Subcutaneous abdominal adipose tissue (tissue), 5 donors: ENCODE results near the gene MSLN.

Experiments used
- H3K27ac ChIP-seq: one replicate; pipeline ENCODE4 v1.7.0; 2013; ENCODE audit warnings: low read depth, mild to moderate bottlenecking, inconsistent platforms, low read length, moderate library complexity
- H3K27me3 ChIP-seq, 5 donors: one replicate each; pipeline ENCODE4 v1.7.0; 2013; ENCODE audit warnings: low read length in 5 of 5, inconsistent platforms in 1 of 5; ENCODE audit not compliant: control insufficient read depth in 5 of 5, insufficient read depth in 4 of 5
- H3K36me3 ChIP-seq, 5 donors: one replicate each; pipeline ENCODE4 v1.7.0; 2013; ENCODE audit warnings: low read length in 5 of 5; ENCODE audit not compliant: control insufficient read depth in 5 of 5, insufficient read depth in 5 of 5
- H3K4me1 ChIP-seq, 5 donors: one replicate each; pipeline ENCODE4 v1.7.0; 2013; ENCODE audit warnings: low read length in 5 of 5, mild to moderate bottlenecking in 3 of 5, moderate library complexity in 1 of 5; ENCODE audit not compliant: control insufficient read depth in 5 of 5, insufficient read depth in 5 of 5
- H3K4me3 ChIP-seq, 5 donors: one replicate each; pipeline ENCODE4 v1.7.0; 2013; ENCODE audit warnings: low read length in 5 of 5, low read depth in 1 of 5
- H3K9ac ChIP-seq, 5 donors: one replicate each; pipeline ENCODE4 v1.7.0; 2013; ENCODE audit warnings: low read length in 5 of 5, mild to moderate bottlenecking in 4 of 5, moderate library complexity in 3 of 5
- H3K9me3 ChIP-seq, 5 donors: one replicate each; pipeline ENCODE4 v1.7.0; 2013; ENCODE audit warnings: low read length in 5 of 5; ENCODE audit not compliant: control insufficient read depth in 5 of 5
- donor health status: healthy.
- donor health status: healthy.
- donor health status: healthy.
- donor health status: healthy.
- donor health status: healthy.

MSLN gene

GRCh38 chr16:722835-723633 lies 37.5 kb upstream of the MSLN start:
- Histone ChIP-seq H3K27ac (no peak overlapping the region), H3K36me3 (no peaks in the 10 kb centered on the region), H3K9me3 (no peaks in the 10 kb centered on the region)

GRCh38 chr16:723695-724094 lies 36.8 kb upstream of the MSLN start:
- Histone ChIP-seq H3K27me3 (peaks cover 18 to 30% (median 25%) of the 10 kb centered on the region in 5 donors), H3K4me3 (no peak overlapping the region), H3K9me3 (no peaks in the 10 kb centered on the region), H3K27ac (no peak overlapping the region), H3K9ac (no peak overlapping the region), H3K4me1 (peaks cover 0 to 48% (median 39%) of the 10 kb centered on the region in 5 donors), H3K36me3 (no peaks in the 10 kb centered on the region)

More at GRCh38 chr16:722835-723633, 37.5 kb upstream of the MSLN start:
- H3K4me1 ChIP-seq: peaks cover 0 to 43% (median 35%) of the 10 kb centered on the region in 5 donors
- peaks cover 15 to 27% (median 24%) of the 10 kb centered on the region in 5 donors for H3K27me3 ChIP-seq
- H3K9ac ChIP-seq: no peak overlapping the region
- H3K4me3 ChIP-seq: no peak overlapping the region

- Histone ChIP-seq H3K4me1 (peaks cover 0 to 49% (median 39%) of the 10 kb centered on the region in 5 donors), H3K27ac (no peak overlapping the region), H3K9ac (no peak overlapping the region)
Observed at GRCh38 chr16:724188-725040, 36.1 kb upstream of the MSLN start.

GRCh38 chr16:725041-725376 lies 35.5 kb upstream of the MSLN start:
- Histone ChIP-seq H3K9me3 (no peaks in the 10 kb centered on the region), H3K27me3 (peaks cover 20 to 31% (median 27%) of the 10 kb centered on the region in 5 donors), H3K36me3 (peaks cover 0 to 2% (median 0%) of the 10 kb centered on the region in 5 donors), H3K4me1 (peaks cover 0 to 44% (median 36%) of the 10 kb centered on the region in 5 donors), H3K4me3 (no peak overlapping the region), H3K9ac (no peak overlapping the region), H3K27ac (no peak overlapping the region)

More at GRCh38 chr16:724188-725040, 36.1 kb upstream of the MSLN start:
- Histone ChIP-seq H3K36me3 (no peaks in the 10 kb centered on the region), H3K9me3 (no peaks in the 10 kb centered on the region), H3K4me3 (no peak overlapping the region), H3K27me3 (peaks cover 20 to 31% (median 27%) of the 10 kb centered on the region in 5 donors)

DNA sequence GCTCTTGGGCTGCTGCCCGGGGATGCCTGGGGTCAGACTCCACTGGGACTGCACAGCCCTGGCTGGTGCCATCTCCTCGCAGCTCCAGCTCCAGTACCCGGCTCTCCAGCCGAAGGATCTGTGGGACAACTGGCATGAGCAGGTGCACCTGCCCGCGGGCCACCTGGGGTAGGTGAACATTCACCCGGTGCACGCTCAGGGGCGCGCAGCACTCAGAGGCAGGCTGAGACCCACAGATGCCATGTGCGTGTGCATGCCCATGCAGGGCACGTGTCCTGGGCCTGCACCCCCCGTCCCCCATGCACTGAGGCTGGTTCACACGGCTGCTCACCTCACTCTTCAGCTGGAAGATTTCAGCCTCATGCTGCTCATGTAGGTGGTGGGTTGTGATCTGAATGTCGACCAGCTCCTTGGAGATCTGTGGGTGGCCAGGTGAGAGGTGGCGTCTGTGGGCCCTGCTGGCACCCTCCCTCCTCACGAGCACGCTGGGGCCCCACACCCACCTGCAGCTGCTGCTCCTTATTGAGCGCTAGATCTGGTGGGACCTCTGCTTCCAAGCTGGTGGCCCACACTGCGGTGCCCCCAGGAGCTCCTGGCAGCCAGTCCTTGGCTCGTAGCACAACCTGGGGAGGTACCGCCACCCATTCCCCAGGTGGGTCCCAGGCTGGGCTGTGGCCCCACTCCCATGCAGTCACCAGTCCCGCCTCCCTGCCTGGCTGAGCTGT lies 34.9 kb upstream of the MSLN start:
- no peaks in the 10 kb centered on the region for H3K9me3 ChIP-seq
- peaks cover 0 to 38% (median 29%) of the 10 kb centered on the region in 5 donors for H3K4me1 ChIP-seq
- no peak overlapping the region for H3K4me3 ChIP-seq
- no peak overlapping the region for H3K27ac ChIP-seq
- peaks cover 20 to 31% (median 27%) of the 10 kb centered on the region in 5 donors for H3K27me3 ChIP-seq
- peaks cover 0 to 9% (median 0%) of the 10 kb centered on the region in 5 donors for H3K36me3 ChIP-seq
- H3K9ac ChIP-seq: no peak overlapping the region

DNA sequence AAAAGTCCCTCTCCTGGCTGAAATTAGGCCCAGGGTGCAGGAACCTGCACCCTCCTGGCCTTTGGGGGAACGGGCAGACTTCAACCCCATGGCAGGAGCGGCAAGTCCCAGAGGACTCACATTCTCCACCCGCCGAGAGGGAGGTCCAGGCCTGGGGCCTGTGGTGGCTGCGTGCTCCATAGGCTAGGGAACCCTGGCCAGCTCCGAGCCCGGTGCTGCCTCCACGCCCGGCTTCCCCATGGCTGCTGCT lies 34.4 kb upstream of the MSLN start:
- Histone ChIP-seq H3K4me3 (peak overlapping the region in 1 of 5 donors; percentile 60), H3K9ac (no peak overlapping the region), H3K27ac (no peak overlapping the region), H3K4me1 (peaks cover 0 to 33% (median 27%) of the 10 kb centered on the region in 5 donors), H3K27me3 (peaks cover 20 to 31% (median 27%) of the 10 kb centered on the region in 5 donors), H3K9me3 (no peaks in the 10 kb centered on the region), H3K36me3 (peaks cover 0 to 13% (median 2%) of the 10 kb centered on the region in 5 donors)

DNA sequence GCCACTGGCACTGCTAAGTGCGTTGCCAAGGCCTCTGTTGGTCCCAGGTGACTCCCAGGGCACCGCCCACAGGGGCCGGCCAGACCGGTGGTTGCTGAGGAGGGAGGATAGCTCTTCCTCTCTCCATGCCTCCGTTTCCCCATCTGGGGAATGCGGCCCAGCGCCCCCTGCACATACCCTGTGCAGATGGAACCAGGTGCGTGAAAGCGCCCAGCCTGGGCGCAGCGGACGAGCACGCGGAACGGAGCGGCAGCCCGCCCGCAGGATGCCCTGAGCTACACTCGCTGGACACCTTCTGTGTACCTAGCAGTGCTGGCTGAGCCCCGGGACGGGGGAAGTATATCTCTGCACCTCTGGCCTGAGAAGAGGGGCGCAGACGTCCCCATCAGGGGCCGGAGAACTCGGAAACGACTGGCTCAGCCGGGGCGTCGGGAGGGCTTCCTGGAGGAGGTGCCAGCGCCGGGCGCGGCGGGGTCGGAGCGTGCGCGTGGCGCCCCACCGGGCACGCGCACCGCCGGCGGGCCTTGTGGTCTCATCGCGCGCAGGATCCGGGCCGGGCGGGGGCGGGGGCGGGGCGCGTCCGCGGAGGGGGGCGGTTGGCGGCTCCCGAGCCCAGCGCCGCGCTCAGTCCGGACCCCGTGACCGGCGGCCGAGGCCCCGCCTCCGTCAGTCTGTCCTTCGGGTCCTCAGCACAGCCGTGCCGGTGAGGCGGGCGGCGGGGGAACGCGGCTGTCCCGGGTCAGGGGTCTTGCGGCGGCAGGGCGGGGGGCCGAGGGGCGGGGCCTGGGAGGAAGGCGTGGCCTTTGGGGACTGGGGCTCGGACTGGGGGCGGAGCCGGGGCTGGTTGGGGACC lies 33.9 kb upstream of the MSLN start, which contains the start of the genes CCDC78 and HAGHL:
CCDC78 (minus strand) TSS at position 6 of the 853 bp plus-strand sequence. CDS start 76 bp downstream, outside the sequence.
HAGHL (plus strand) TSS at position 669 of the 853 bp plus-strand sequence. CDS start 404 bp downstream, outside the sequence.
- Histone ChIP-seq H3K27ac (no peak within 1 kb of the TSS), H3K9ac (peak within 1 kb of the TSS in 2 of 5 donors; percentile 42 to 47), H3K36me3 (peaks cover 0 to 19% (median 3%) of the 10 kb centered on the region in 5 donors), H3K4me1 (peaks cover 0 to 28% (median 24%) of the 10 kb centered on the region in 5 donors), H3K4me3 (peak within 1 kb of the TSS in 4 of 5 donors; percentile 17 to 60 (median 54)), H3K9me3 (no peaks in the 10 kb centered on the region), H3K27me3 (peaks cover 20 to 31% (median 27%) of the 10 kb centered on the region in 5 donors)

GRCh38 chr16:727291-727977 lies 33.1 kb upstream of the MSLN start:
- Histone ChIP-seq H3K9me3 (no peaks in the 10 kb centered on the region), H3K27ac (no peak overlapping the region), H3K4me1 (peaks cover 0 to 22% (median 19%) of the 10 kb centered on the region in 5 donors), H3K27me3 (peaks cover 20 to 31% (median 27%) of the 10 kb centered on the region in 5 donors), H3K36me3 (peaks cover 0 to 26% (median 8%) of the 10 kb centered on the region in 5 donors), H3K9ac (peak overlapping the region in 1 of 5 donors; percentile 42), H3K4me3 (peak overlapping the region in 4 of 5 donors; percentile 17 to 60 (median 54))
